Uterus (tissue), 4 donors: ENCODE data around the gene ZNF407. TPM values are rescaled to one million over a fixed set of nuclear protein-coding genes. Genes with fewer than 3 reads are reported as not detected.

Experiments
- DNase-seq, 2 donors: peaks; one replicate each; pipeline ENCODE4 v3.0.0-alpha.2; 2019 to 2020
- H3K27ac ChIP-seq, 2 donors: fragments of 200-600 bp; sonication (generic); 1 replicate in 1 of 2; 2 replicates in 1 of 2; pipeline ENCODE4 v1.5.1; 2016 to 2018
- H3K27me3 ChIP-seq, 2 donors: fragments of 200-600 bp; sonication (generic); one replicate each; pipeline ENCODE4 v1.5.1; 2018 to 2019; ENCODE audit warnings: control low read depth in 1 of 2
- H3K36me3 ChIP-seq, 2 donors: fragments of 200-600 bp; sonication (generic); one replicate each; pipeline ENCODE4 v1.5.1; 2019; ENCODE audit warnings: control low read depth in 1 of 2
- H3K4me1 ChIP-seq, 2 donors: fragments of 200-600 bp; sonication (generic); one replicate each; pipeline ENCODE4 v1.5.1; 2018 to 2019; ENCODE audit warnings: control low read depth in 1 of 2
- H3K4me3 ChIP-seq, 2 donors: fragments of 200-600 bp; sonication (generic); 1 replicate in 1 of 2; 2 replicates in 1 of 2; pipeline ENCODE4 v1.5.1; 2018 to 2019; ENCODE audit warnings: mild to moderate bottlenecking in 1 of 2
- H3K9me3 ChIP-seq, 2 donors: fragments of 200-600 bp; sonication (generic); one replicate each; pipeline ENCODE4 v1.5.1; 2019; ENCODE audit warnings: control low read depth in 1 of 2
- POLR2A ChIP-seq, 2 donors: fragments of 450-650 bp; IDR thresholded peaks; one replicate each; pipeline ENCODE4 v1.6.1; 2016; ENCODE audit warnings: antibody characterized with exemption in 2 of 2, mild to moderate bottlenecking in 1 of 2, moderate library complexity in 1 of 2
- intact Hi-C: fragments of 100-400 bp; cut with DNase I; formaldehyde crosslinking; loops from one replicate; pipeline ENCODE4 v1.15.1; 2023; ENCODE audit warnings: low total_unique reads
- total RNA-seq, 4 donors: library from RNA; depleted of rRNA in 3 of 4; stranded (reverse); fragments of >200 nt in 3 of 4; gene quantifications; one replicate each; pipeline versions ENCODE4 v1.1.0 to v1.2.4, GENCODE V29; 2014 to 2023
- TF ChIP-seq, protein P1 (sequence below), 4 experiments: fragments of 200-600 bp in 2 of 4; fragments of 450-650 bp in 2 of 4; sonication (generic) in 2 of 4; IDR thresholded peaks; one replicate each; pipeline ENCODE4 v1.5.1; 2016 to 2019; ENCODE audit warnings: antibody characterized with exemption in 4 of 4, mild to moderate bottlenecking in 2 of 4, moderate library complexity in 1 of 4
- donor health status: DM: yes; HTN: yes; CAD: no.

Gene ZNF407
- total RNA-seq, 4 donors from 2014 or later, result 10.6 to 38.9 (median 23.7) TPM

DNA sequence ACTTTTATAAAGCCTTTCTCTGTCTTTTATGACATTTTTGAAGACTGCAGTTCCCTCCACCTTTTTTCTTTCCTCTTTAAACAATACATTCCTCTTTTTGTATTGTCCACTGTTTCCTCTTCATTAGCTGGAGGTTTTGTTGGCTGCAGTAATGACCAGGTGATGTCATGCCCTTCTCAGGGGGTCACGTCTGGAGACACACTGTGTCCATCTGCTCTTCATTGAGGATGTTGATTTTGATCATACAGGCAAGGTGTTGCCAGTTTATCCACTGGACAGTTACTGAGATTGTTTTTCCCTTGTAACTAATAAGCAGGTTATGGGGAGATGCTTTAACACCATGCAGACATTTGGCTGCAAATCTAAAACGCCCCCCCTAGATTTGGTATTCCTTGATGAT is 19.8 kb downstream of the ZNF407 start:
- intact Hi-C loops, result no loop called here
- Histone ChIP-seq H3K27me3 (no peaks in the 10 kb centered on the region), H3K9me3 (no peaks in the 10 kb centered on the region), H3K4me1 (no peaks in the 10 kb centered on the region), H3K36me3 (no peaks in the 10 kb centered on the region), H3K4me3 (no peak overlapping the region), H3K27ac (no peak overlapping the region)
- TF ChIP-seq, protein P1, sequence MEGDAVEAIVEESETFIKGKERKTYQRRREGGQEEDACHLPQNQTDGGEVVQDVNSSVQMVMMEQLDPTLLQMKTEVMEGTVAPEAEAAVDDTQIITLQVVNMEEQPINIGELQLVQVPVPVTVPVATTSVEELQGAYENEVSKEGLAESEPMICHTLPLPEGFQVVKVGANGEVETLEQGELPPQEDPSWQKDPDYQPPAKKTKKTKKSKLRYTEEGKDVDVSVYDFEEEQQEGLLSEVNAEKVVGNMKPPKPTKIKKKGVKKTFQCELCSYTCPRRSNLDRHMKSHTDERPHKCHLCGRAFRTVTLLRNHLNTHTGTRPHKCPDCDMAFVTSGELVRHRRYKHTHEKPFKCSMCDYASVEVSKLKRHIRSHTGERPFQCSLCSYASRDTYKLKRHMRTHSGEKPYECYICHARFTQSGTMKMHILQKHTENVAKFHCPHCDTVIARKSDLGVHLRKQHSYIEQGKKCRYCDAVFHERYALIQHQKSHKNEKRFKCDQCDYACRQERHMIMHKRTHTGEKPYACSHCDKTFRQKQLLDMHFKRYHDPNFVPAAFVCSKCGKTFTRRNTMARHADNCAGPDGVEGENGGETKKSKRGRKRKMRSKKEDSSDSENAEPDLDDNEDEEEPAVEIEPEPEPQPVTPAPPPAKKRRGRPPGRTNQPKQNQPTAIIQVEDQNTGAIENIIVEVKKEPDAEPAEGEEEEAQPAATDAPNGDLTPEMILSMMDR (IDR thresholded peaks at IDR 0.05), result no peak
- no peak for TF ChIP-seq POLR2A (IDR thresholded peaks at IDR 0.05)
- DNase-seq, result no peak

DNA sequence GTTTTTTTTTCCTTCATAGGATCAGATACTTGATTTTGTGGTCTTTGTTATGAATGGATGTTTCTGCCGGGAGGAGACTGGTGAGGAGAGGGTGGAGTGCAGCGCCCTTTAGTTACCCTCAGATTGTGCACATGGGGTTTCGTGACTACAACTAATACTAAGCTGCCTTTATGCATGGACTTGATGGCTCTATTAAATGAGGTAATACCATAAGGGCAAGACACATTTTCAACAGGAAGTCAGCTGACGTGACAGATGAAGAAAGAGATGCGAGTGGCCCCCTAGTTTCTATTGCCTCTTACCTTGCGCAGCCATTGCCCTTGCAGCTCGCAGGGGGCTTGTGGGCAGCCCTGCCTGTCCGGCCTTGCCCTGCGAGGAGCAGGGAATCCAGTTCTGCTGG is 24.4 kb downstream of the ZNF407 start:
- DNase-seq, result no peak
- no peak overlapping the region for H3K27ac ChIP-seq
- no peaks in the 10 kb centered on the region for H3K4me1 ChIP-seq
- intact Hi-C loops, result no loop called here
- no peak for TF ChIP-seq POLR2A (IDR thresholded peaks at IDR 0.05)
- TF ChIP-seq, protein P1 (IDR thresholded peaks at IDR 0.05), result no peak
- H3K9me3 ChIP-seq, result no peaks in the 10 kb centered on the region
- no peaks in the 10 kb centered on the region for H3K36me3 ChIP-seq
- no peaks in the 10 kb centered on the region for H3K27me3 ChIP-seq
- H3K4me3 ChIP-seq, result no peak overlapping the region

DNA sequence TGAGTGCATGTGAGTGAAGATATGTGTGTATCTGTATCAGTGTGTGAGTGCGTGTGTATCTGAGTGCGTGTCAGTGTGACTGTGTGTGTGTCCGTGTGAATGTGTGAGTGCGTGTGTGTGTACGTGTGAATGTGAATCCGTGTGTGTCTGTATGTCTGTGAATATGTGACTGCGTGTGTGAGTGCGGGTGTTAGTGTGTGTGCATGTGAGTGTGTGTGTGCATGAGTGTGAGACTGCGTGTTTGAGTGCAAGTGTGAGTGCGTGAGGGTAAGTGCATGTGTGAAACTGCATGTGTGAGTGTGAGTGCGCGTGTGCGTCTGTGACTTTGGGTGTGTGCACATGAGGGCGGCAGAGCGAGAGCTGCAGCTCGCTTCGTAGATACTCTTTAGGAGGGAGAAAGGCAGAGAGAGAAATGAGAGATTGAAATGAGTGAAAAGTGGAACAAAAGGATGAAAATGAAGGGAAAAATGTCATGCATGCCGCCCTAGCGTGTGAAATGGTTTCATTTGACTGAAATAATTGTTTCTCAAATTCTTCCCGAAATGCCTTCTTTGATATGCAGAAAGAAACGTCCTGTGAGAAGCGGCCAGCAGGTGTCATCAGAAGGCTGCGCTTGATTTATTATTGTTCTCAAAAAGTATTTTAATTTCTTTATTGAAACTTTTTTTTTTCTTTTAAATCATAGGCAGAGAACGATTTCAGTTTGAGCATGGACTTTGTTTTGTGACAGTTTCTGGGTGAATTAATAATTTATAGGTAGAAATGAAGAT is 25.6 kb downstream of the ZNF407 start:
- H3K4me3 ChIP-seq, result no peak overlapping the region
- H3K27ac ChIP-seq, result no peak overlapping the region
- H3K4me1 ChIP-seq, result no peaks in the 10 kb centered on the region
- no peaks in the 10 kb centered on the region for H3K27me3 ChIP-seq
- intact Hi-C loops, result no loop called here
- TF ChIP-seq, protein P1 (IDR thresholded peaks at IDR 0.05), result peak in 1 of 4 experiments; percentile 18
- TF ChIP-seq POLR2A (IDR thresholded peaks at IDR 0.05), result no peak
- H3K9me3 ChIP-seq, result no peaks in the 10 kb centered on the region
- H3K36me3 ChIP-seq, result no peaks in the 10 kb centered on the region
- DNase-seq, result no peak

DNA sequence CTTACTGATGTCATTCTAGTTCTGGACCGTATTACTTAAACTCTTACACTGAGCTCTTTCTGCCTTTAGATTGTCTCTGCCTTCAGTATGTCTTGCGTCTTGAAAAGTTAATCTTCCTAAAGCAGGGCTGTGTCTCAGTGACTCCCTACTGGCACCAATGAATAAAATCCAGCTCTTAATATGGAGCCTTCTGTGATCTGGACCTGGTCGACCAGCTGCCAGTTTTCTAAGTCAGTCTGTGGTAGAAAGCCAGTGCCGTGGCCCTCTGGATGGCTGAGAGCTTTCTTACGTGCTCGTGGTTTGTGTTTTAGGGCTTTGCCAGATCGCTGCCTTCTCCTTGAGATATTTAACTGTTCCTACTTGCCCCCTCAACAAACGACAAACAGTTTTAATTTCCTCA is 26.8 kb downstream of the ZNF407 start:
- H3K4me1 ChIP-seq, result no peaks in the 10 kb centered on the region
- no peaks in the 10 kb centered on the region for H3K36me3 ChIP-seq
- no peak for DNase-seq
- H3K9me3 ChIP-seq, result no peaks in the 10 kb centered on the region
- no peaks in the 10 kb centered on the region for H3K27me3 ChIP-seq
- TF ChIP-seq POLR2A (IDR thresholded peaks at IDR 0.05), result no peak
- TF ChIP-seq, protein P1 (IDR thresholded peaks at IDR 0.05), result no peak
- no peak overlapping the region for H3K27ac ChIP-seq
- intact Hi-C loops, result no loop called here
- no peak overlapping the region for H3K4me3 ChIP-seq

DNA sequence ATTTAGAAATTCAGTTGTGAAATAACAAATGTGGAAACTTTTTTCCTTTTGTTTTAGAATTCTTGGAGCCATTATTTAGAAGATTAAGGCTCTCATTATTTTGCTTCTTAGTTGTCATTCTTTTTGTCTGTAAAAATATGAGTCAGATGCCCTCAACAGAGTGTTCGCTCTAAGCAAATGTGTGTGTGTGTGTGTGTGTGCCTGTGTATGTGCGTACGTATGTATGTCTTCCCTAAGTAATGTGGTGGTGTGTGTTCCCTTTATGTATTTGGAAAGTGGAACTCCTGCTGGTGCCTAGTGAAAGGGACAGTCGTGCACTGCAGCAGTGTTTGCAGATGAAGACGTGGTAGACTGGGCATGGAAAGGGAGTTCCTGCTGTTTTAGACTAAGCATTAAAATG is 27.5 kb downstream of the ZNF407 start:
- no peaks in the 10 kb centered on the region for H3K27me3 ChIP-seq
- H3K4me1 ChIP-seq, result no peaks in the 10 kb centered on the region
- intact Hi-C loops, result no loop called here
- no peaks in the 10 kb centered on the region for H3K36me3 ChIP-seq
- TF ChIP-seq, protein P1 (IDR thresholded peaks at IDR 0.05), result no peak
- no peak overlapping the region for H3K4me3 ChIP-seq
- H3K9me3 ChIP-seq, result no peaks in the 10 kb centered on the region
- H3K27ac ChIP-seq, result no peak overlapping the region
- no peak for DNase-seq
